Measurements from ENCODE around the gene SMARCB1.

SMARCB1 gene

GRCh38 chr22:23786752-23787599 lies at the start of gene SMARCB1:
Gene SMARCB1, plus strand, starts transcription at chr22:23786966. Its CDS starts 204 bp downstream, at chr22:23787170.
- in situ Hi-C loops (cut with HindIII; ENCODE audit: low sequenced_read_pairs), result no loop called here
- TF ChIP-seq CTCF (IDR thresholded peaks at IDR 0.05; ENCODE audit: low read depth, low read length, missing control alignments), result no peak
- DNase-seq (ENCODE audit: low read depth), result peak; percentile 78
- H3K4me3 ChIP-seq (ENCODE audit: low read depth, low read length), result peak within 1 kb of the TSS; percentile 86

GRCh38 chr22:23737696-23738095 lies 49.1 kb upstream of the SMARCB1 start:
- TF ChIP-seq CTCF (IDR thresholded peaks at IDR 0.05; ENCODE audit: low read depth, low read length, missing control alignments), result no peak
- in situ Hi-C loops (cut with HindIII; ENCODE audit: low sequenced_read_pairs), result no loop called here
- no peak for DNase-seq (ENCODE audit: low read depth)
- H3K4me3 ChIP-seq (ENCODE audit: low read depth, low read length), result no peak overlapping the region

GRCh38 chr22:23742505-23743264 lies 44.1 kb upstream of the SMARCB1 start:
- no peak for DNase-seq (ENCODE audit: low read depth)
- H3K4me3 ChIP-seq (ENCODE audit: low read depth, low read length), result no peak overlapping the region
- no peak for TF ChIP-seq CTCF (IDR thresholded peaks at IDR 0.05; ENCODE audit: low read depth, low read length, missing control alignments)
- in situ Hi-C loops (cut with HindIII; ENCODE audit: low sequenced_read_pairs), result no loop called here

GRCh38 chr22:23743303-23743705 lies 43.5 kb upstream of the SMARCB1 start:
- DNase-seq (ENCODE audit: low read depth), result no peak
- H3K4me3 ChIP-seq (ENCODE audit: low read depth, low read length), result no peak overlapping the region
- no peak for TF ChIP-seq CTCF (IDR thresholded peaks at IDR 0.05; ENCODE audit: low read depth, low read length, missing control alignments)
- in situ Hi-C loops (cut with HindIII; ENCODE audit: low sequenced_read_pairs), result no loop called here

- DNase-seq (ENCODE audit: low read depth), result no peak
- in situ Hi-C loops (cut with HindIII; ENCODE audit: low sequenced_read_pairs), result no loop called here
- no peak for TF ChIP-seq CTCF (IDR thresholded peaks at IDR 0.05; ENCODE audit: low read depth, low read length, missing control alignments)
- H3K4me3 ChIP-seq (ENCODE audit: low read depth, low read length), result no peak overlapping the region
Observed at GRCh38 chr22:23744001-23744400, 42.8 kb upstream of the SMARCB1 start.

- no peak for TF ChIP-seq CTCF (IDR thresholded peaks at IDR 0.05; ENCODE audit: low read depth, low read length, missing control alignments)
- DNase-seq (ENCODE audit: low read depth), result no peak
- in situ Hi-C loops (cut with HindIII; ENCODE audit: low sequenced_read_pairs), result no loop called here
- H3K4me3 ChIP-seq (ENCODE audit: low read depth, low read length), result no peak overlapping the region
Observed at GRCh38 chr22:23744485-23744884, 42.3 kb upstream of the SMARCB1 start.
